ENCODE measurements around the gene SNIP1. TPM values are rescaled to one million over a fixed set of nuclear protein-coding genes. Genes with fewer than 3 reads are reported as not detected.
"Not testable (repeated sequence)": the region's sequence is repeated elsewhere in the genome, so short reads cannot be mapped to it uniquely, and the experiment has no call there.

The SNIP1 gene
- total and polyA plus RNA-seq, 7 donors = 4.1 to 11.9 (median 8.1) TPM

- peak within 1 kb of the TSS; percentile 91 for H3K4me3 ChIP-seq
- 1% methylated on average over 71 to 100 of the region's 100 CpGs for WGBS, 3 donors
- H3K4me1 ChIP-seq = peaks cover 14% of the 10 kb centered on the region
- H3K9me3 ChIP-seq = no peaks in the 10 kb centered on the region
- H3K27ac ChIP-seq = peak within 1 kb of the TSS; percentile 96
- intact Hi-C loops (cut with DNase I) = no loop called here
- peak; percentile 99 to 100 (median 99) for ATAC-seq
- peak; percentile 85 to 91 for DNase-seq
- peak; percentile 77 for TF ChIP-seq CTCF (IDR thresholded peaks at IDR 0.05)
- H3K27me3 ChIP-seq (ENCODE audit: insufficient read depth in 3 of 3, low read length in 2 of 3) = no peaks in the 10 kb centered on the region
- H3K36me3 ChIP-seq (ENCODE audit: insufficient read depth in 1 of 2, low read depth in 1 of 2) = peaks cover 0 to 35% of the 10 kb centered on the region in 2 donors
Measured at GRCh38 chr1:37514350-37515184, 39.5 kb downstream of the SNIP1 start, which contains the start of gene MEAF6. Gene MEAF6, minus strand, starts transcription at chr1:37514766. Its CDS starts 20 bp downstream, at chr1:37514746.

- Histone ChIP-seq H3K27me3 (ENCODE audit: insufficient read depth in 3 of 3, low read length in 2 of 3) (no peaks in the 10 kb centered on the region), H3K36me3 (ENCODE audit: insufficient read depth in 1 of 2, low read depth in 1 of 2) (peaks cover 0 to 42% of the 10 kb centered on the region in 2 donors), H3K9me3 (no peaks in the 10 kb centered on the region), H3K4me3 (peak overlapping the region; percentile 91), H3K4me1 (peaks cover 14% of the 10 kb centered on the region), H3K27ac (peak overlapping the region; percentile 96)
- intact Hi-C loops (cut with DNase I) = no loop called here
- WGBS, 3 donors = 6 to 7% (median 6%) methylated on average over 24 to 26 of the region's 26 CpGs
- DNase-seq = no peak
- peak in 2 of 4 donors; percentile 5 to 6 for ATAC-seq
- TF ChIP-seq CTCF (IDR thresholded peaks at IDR 0.05) = no peak
Measured at GRCh38 chr1:37513795-37514349, 40.2 kb downstream of the SNIP1 start.

- no peak for TF ChIP-seq CTCF (IDR thresholded peaks at IDR 0.05)
- Histone ChIP-seq H3K4me3 (no peak overlapping the region), H3K4me1 (peaks cover 7% of the 10 kb centered on the region), H3K36me3 (ENCODE audit: insufficient read depth in 1 of 2, low read depth in 1 of 2) (peaks cover 4 to 86% of the 10 kb centered on the region in 2 donors), H3K9me3 (no peaks in the 10 kb centered on the region), H3K27ac (no peak overlapping the region), H3K27me3 (ENCODE audit: insufficient read depth in 3 of 3, low read length in 2 of 3) (no peaks in the 10 kb centered on the region)
- no peak for ATAC-seq
- intact Hi-C loops (cut with DNase I) = no loop called here
- WGBS, 3 donors = 81 to 88% (median 83%) methylated on average over 4 of the region's 4 CpGs
- DNase-seq = no peak
Measured at GRCh38 chr1:37509181-37509580, 44.9 kb downstream of the SNIP1 start.

- Histone ChIP-seq H3K4me1 (no peaks in the 10 kb centered on the region), H3K36me3 (ENCODE audit: insufficient read depth in 1 of 2, low read depth in 1 of 2) (peaks cover 4 to 91% of the 10 kb centered on the region in 2 donors), H3K27me3 (ENCODE audit: insufficient read depth in 3 of 3, low read length in 2 of 3) (no peaks in the 10 kb centered on the region), H3K9me3 (no peaks in the 10 kb centered on the region), H3K27ac (no peak overlapping the region), H3K4me3 (no peak overlapping the region)
- intact Hi-C loops (cut with DNase I) = no loop called here
- TF ChIP-seq CTCF (IDR thresholded peaks at IDR 0.05) = no peak
- ATAC-seq (no peak), DNase-seq (no peak)
- WGBS, 3 donors = 94 to 98% (median 95%) methylated on average over 2 of the region's 2 CpGs
Measured at GRCh38 chr1:37506740-37507139, 47.4 kb downstream of the SNIP1 start.

- not testable (repeated sequence) for H3K27me3 ChIP-seq (ENCODE audit: insufficient read depth in 3 of 3, low read length in 2 of 3); ATAC-seq; H3K4me1 ChIP-seq; H3K9me3 ChIP-seq; DNase-seq; H3K27ac ChIP-seq; H3K4me3 ChIP-seq
- H3K36me3 ChIP-seq (ENCODE audit: insufficient read depth in 1 of 2, low read depth in 1 of 2) = peaks cover 4 to 77% of the 10 kb centered on the region in 2 donors
- intact Hi-C loops (cut with DNase I) = loop anchor here in 1 of 2 donors (5.0 kb wide), 1 partner anchor 90 kb away; no protein-coding TSS in a partner anchor
- WGBS, 3 donors = 97 to 98% (median 98%) methylated on average over 2 of the region's 2 CpGs
Measured at GRCh38 chr1:37502791-37503190, 51.3 kb downstream of the SNIP1 start.

Measured in psoas muscle (tissue), 8 donors.